KMS-11 (cell line): Measurements from ENCODE around the gene KANSL1.

ENCODE experiments used
- H2AFZ ChIP-seq: fragments of 200-600 bp; sonication (generic); 2 replicates; pipeline ENCODE4 v1.6.1; 2016; ENCODE audit warnings: antibody characterized with exemption, mixed run types, low read depth
- H3K27ac ChIP-seq: fragments of 200-600 bp; sonication (generic); 2 replicates; pipeline ENCODE4 v1.6.1; 2016; ENCODE audit warnings: mild to moderate bottlenecking, mixed run types
- H3K27me3 ChIP-seq: fragments of 200-600 bp; sonication (generic); 2 replicates; pipeline ENCODE4 v1.6.1; 2017; ENCODE audit warnings: mild to moderate bottlenecking, low read depth, mixed run types, moderate library complexity; ENCODE audit not compliant: insufficient read depth
- H3K36me3 ChIP-seq: fragments of 200-600 bp; sonication (generic); 2 replicates; pipeline ENCODE4 v1.6.1; 2017; ENCODE audit warnings: mild to moderate bottlenecking, mixed run types; ENCODE audit not compliant: insufficient read depth
- H3K4me1 ChIP-seq: fragments of 200-600 bp; sonication (generic); 2 replicates; pipeline ENCODE4 v1.6.1; 2016; ENCODE audit warnings: mild to moderate bottlenecking, low read depth, mixed run types; ENCODE audit not compliant: poor library complexity, severe bottlenecking
- H3K4me2 ChIP-seq: fragments of 200-600 bp; sonication (generic); 2 replicates; pipeline ENCODE4 v1.7.0; 2016; ENCODE audit warnings: mild to moderate bottlenecking, mixed run types
- H3K4me3 ChIP-seq: fragments of 200-600 bp; sonication (generic); IDR thresholded peaks from 2 replicates; pipeline ENCODE4 v1.6.1; 2017; ENCODE audit warnings: low read depth, low read length, mixed read lengths; ENCODE audit not compliant: insufficient read depth
- H3K79me2 ChIP-seq: fragments of 200-600 bp; sonication (generic); 2 replicates; pipeline ENCODE4 v1.6.1; 2016; ENCODE audit warnings: low read depth, mixed run types; ENCODE audit not compliant: insufficient read depth
- H3K9ac ChIP-seq: fragments of 200-600 bp; sonication (generic); 2 replicates; pipeline ENCODE4 v1.6.1; 2016; ENCODE audit warnings: mild to moderate bottlenecking, mixed run types
- H4K20me1 ChIP-seq: fragments of 200-600 bp; sonication (generic); 2 replicates; pipeline ENCODE4 v1.6.1; 2016; ENCODE audit warnings: mild to moderate bottlenecking, mixed run types; ENCODE audit not compliant: insufficient read depth
- TF ChIP-seq, protein P1 (sequence below): fragments of 200-600 bp; sonication (generic); conservative IDR thresholded peaks from 2 replicates; pipeline ENCODE4 v1.6.1; 2017; ENCODE audit warnings: low read depth, mild to moderate bottlenecking, antibody characterized with exemption, low read length, moderate library complexity, mixed read lengths

Gene KANSL1

DNA sequence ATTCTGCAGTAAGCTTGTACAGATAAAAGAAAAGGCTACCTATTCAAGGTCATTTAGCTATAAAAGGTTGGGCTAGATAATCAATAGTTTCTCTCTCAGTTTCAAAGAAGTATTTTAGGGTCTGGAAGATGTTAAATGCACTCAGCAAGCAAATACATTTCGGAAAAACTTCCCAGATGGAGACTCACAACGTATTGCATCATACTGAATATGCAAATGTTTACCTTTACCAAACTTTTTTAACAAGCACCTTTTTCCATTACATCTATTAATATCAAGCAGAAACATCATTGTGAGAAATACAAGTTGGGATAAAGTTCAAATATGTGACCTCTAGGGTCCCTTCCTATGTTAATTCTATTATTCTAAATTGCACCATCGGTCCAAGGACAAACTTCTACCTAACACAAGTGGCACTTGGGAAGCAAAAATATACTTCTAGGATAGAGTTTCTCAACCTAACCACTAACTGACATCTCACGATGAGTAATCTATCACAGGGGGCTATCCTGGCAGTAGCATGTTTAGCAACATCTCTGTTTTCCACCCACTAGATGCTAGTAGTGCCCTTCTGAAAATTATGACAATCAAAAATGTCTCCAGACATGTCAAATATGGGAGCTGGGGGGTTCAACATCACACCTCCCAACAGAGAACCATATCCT lies 14.5 kb downstream of the KANSL1 start:
- Histone ChIP-seq H2AFZ (no peak overlapping the region), H3K36me3 (no peaks in the 10 kb centered on the region), H4K20me1 (peaks cover 53% of the 10 kb centered on the region), H3K4me1 (peaks cover 74% of the 10 kb centered on the region), H3K4me2 (peak overlapping the region; percentile 6), H3K79me2 (peaks cover 100% of the 10 kb centered on the region), H3K4me3 (no peak overlapping the region), H3K27me3 (no peaks in the 10 kb centered on the region), H3K9ac (no peak overlapping the region), H3K27ac (no peak overlapping the region)
- TF ChIP-seq, protein P1, sequence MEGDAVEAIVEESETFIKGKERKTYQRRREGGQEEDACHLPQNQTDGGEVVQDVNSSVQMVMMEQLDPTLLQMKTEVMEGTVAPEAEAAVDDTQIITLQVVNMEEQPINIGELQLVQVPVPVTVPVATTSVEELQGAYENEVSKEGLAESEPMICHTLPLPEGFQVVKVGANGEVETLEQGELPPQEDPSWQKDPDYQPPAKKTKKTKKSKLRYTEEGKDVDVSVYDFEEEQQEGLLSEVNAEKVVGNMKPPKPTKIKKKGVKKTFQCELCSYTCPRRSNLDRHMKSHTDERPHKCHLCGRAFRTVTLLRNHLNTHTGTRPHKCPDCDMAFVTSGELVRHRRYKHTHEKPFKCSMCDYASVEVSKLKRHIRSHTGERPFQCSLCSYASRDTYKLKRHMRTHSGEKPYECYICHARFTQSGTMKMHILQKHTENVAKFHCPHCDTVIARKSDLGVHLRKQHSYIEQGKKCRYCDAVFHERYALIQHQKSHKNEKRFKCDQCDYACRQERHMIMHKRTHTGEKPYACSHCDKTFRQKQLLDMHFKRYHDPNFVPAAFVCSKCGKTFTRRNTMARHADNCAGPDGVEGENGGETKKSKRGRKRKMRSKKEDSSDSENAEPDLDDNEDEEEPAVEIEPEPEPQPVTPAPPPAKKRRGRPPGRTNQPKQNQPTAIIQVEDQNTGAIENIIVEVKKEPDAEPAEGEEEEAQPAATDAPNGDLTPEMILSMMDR, result no peak

DNA sequence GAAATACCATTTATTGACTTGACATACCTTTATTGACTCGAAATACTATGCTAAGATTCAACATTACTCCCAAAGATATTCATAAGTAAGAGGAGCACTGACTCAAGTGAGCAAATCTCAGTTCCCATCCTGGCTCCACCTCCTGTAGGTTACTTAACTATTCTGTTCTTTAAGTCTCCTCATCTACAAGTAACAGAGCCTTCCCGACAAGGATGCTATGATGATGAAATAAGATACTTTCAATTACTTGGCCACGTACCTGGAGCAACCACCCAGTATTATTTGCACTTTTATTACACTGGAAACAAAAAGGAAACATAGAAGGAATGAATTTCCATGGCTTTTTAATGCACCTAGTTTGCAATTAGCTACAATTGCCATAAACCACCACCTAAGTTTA lies 16.3 kb downstream of the KANSL1 start:
- Histone ChIP-seq H3K4me2 (no peak overlapping the region), H3K9ac (no peak overlapping the region), H3K4me3 (no peak overlapping the region), H4K20me1 (peaks cover 51% of the 10 kb centered on the region), H3K36me3 (no peaks in the 10 kb centered on the region), H3K4me1 (peaks cover 70% of the 10 kb centered on the region), H2AFZ (no peak overlapping the region), H3K27ac (no peak overlapping the region), H3K79me2 (peaks cover 100% of the 10 kb centered on the region), H3K27me3 (no peaks in the 10 kb centered on the region)
- TF ChIP-seq, protein P1, result no peak

DNA sequence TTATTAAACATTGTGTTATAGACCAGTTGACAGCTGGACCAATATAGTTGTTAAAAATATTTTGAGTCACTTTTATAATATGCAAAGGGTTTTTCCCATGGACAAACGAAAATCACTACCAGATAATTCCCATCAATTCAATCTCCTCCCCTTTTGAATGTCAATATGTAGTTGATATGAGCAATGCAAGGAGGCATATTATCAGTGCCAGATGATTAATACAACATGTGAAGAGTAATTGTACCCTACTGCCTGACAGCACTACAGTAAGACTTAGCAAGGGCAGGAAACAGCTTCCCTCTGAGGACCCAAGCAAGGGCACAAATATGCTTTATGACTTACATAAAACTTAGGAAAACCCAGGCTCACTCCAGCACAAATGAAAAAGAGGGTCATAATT lies 17.3 kb downstream of the KANSL1 start:
- Histone ChIP-seq H4K20me1 (peaks cover 49% of the 10 kb centered on the region), H3K9ac (no peak overlapping the region), H3K4me2 (no peak overlapping the region), H3K27ac (no peak overlapping the region), H3K36me3 (peaks cover 2% of the 10 kb centered on the region; the same call in 1 of the 2 replicates), H2AFZ (no peak overlapping the region), H3K27me3 (no peaks in the 10 kb centered on the region), H3K4me1 (peaks cover 67% of the 10 kb centered on the region), H3K4me3 (no peak overlapping the region), H3K79me2 (peaks cover 100% of the 10 kb centered on the region)
- TF ChIP-seq, protein P1, result no peak

DNA sequence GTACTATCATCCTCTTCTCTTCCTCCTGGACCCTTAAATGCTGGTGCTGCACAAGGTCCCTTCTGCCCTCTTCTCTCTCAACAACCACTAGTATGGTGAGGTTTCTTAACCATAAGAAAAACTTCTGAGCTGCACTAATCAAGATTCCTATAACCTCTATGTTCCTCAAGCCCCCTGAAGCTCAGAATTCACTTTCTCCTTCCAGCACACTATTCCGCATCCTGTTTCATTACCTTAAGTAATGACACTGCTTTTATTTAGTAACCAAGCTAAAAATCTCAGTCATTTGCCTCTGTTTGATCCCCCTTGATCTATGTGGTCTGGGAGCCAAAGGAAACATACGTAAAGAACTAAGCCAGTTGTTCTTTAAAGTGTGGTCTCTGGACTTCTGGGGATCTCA lies 20.1 kb downstream of the KANSL1 start:
- Histone ChIP-seq H3K4me1 (peaks cover 51% of the 10 kb centered on the region), H2AFZ (no peak overlapping the region), H3K4me2 (no peak overlapping the region), H3K36me3 (peaks cover 6% of the 10 kb centered on the region; the same call in 1 of the 2 replicates), H3K27me3 (no peaks in the 10 kb centered on the region), H3K4me3 (no peak overlapping the region), H4K20me1 (peaks cover 35% of the 10 kb centered on the region), H3K27ac (no peak overlapping the region), H3K79me2 (peaks cover 100% of the 10 kb centered on the region), H3K9ac (no peak overlapping the region)
- TF ChIP-seq, protein P1, result no peak
